ENCODE results near the gene RPL29.

The RPL29 gene

DNA sequence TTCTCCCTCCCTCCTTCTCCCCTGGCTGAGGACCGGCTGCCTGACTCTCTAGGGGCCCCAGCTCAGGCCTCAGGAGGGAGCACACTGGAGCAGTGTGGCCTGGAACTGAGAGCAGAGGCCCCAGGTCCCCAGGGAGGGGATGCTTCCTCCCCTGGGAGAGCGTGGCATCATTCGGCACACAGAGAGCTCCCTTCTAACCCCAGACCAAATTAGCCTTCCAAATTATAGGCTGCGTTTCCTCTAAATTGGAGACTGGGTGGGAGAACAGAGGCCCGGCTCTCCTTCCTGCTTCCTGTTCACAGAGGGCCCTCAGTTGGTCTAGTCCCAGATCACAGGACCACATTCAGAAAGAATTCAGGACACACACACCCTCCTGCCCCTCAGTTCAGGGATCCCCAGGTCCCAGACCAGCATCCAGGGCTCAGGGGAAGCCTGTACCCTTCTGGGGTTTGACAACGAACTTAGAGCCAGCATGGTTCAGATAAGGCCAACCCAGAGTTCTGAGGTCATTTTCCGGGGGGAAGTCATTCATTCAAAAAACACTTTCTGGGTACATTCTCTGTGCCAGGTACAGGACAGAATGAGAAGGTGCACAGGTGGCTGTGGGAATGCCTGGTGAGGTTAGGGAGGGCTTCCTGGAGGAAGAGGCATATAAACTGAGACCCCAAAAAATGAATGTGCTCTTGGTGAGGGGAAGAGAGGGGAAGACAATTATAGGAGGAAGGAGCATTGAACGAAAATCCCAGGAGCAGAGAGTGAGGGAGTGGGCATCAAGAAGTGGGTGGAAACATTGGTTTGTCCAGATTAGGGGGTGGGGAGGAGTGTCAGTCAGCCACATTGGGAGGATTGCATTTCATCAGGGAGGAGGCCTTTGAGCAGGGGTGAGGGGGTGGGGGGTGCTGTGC lies 28.4 kb upstream of the RPL29 start:
- H2AFZ ChIP-seq (ENCODE audit: low read length), result peak overlapping the region; percentile 82
- H4K8ac ChIP-seq (ENCODE audit: low read depth, low read length), result no peak overlapping the region
- H3K79me1 ChIP-seq (ENCODE audit: low read depth, low read length), result peaks cover 2% of the 10 kb centered on the region
- H3K9me3 ChIP-seq (replicated peaks in 1 of 2; ENCODE audit: control insufficient read depth in 2 of 2, insufficient read depth in 1 of 2, low read depth in 1 of 2, low read length in 2 of 2), result no peaks in the 10 kb centered on the region
- H3K27me3 ChIP-seq (ENCODE audit: control insufficient read depth in 3 of 3, insufficient read depth in 3 of 3, low read depth in 1 of 3, low read length in 3 of 3), result peaks cover 0 to 23% (median 0%) of the 10 kb centered on the region in 3 experiments
- peak overlapping the region; percentile 1 for H2BK15ac ChIP-seq (ENCODE audit: low read length)
- H3K4me1 ChIP-seq (ENCODE audit: control insufficient read depth in 2 of 2, insufficient read depth in 1 of 2, low read depth in 1 of 2, low read length in 2 of 2), result peaks cover 30 to 33% of the 10 kb centered on the region in 2 donors
- no peak overlapping the region for H2AK5ac ChIP-seq (ENCODE audit: low read depth, low read length)
- no peak overlapping the region for H3K4ac ChIP-seq (ENCODE audit: low read length)
- H2BK120ac ChIP-seq (ENCODE audit: low read depth, low read length), result peak overlapping the region; percentile 36
- H3K27ac ChIP-seq (replicated peaks; ENCODE audit: low read length), result no peak overlapping the region
- peak overlapping the region; percentile 85 for H3K18ac ChIP-seq (ENCODE audit: low read length)
- no peak overlapping the region for H4K91ac ChIP-seq (ENCODE audit: low read depth, low read length, poor library complexity)
- H2BK5ac ChIP-seq (ENCODE audit: low read length), result peak overlapping the region; percentile 47
- no peak overlapping the region for H3K23ac ChIP-seq (ENCODE audit: low read depth, low read length, poor library complexity)
- H3K36me3 ChIP-seq (replicated peaks in 1 of 2; ENCODE audit: control insufficient read depth in 2 of 2, insufficient read depth in 2 of 2, low read length in 2 of 2), result no peaks in the 10 kb centered on the region
- H3K14ac ChIP-seq (ENCODE audit: low read length), result no peak overlapping the region
- WGBS, 2 donors (ENCODE audit: extremely low coverage in 2 of 2, insufficient read length in 2 of 2, insufficient replicate concordance in 1 of 2), result no CpG with 5 or more reads among the region's 8 CpGs
- H3K9ac ChIP-seq (ENCODE audit: low read depth, low read length, poor library complexity), result no peak overlapping the region
- no peak for DNase-seq (ENCODE audit: low spot score)
- H3K4me3 ChIP-seq (ENCODE audit: low read length in 2 of 2), result no peak overlapping the region
- H2BK12ac ChIP-seq (ENCODE audit: low read length), result peak overlapping the region; percentile 14
- H3K4me2 ChIP-seq (ENCODE audit: insufficient read depth, low read length, poor library complexity, severe bottlenecking), result no peak overlapping the region

DNA sequence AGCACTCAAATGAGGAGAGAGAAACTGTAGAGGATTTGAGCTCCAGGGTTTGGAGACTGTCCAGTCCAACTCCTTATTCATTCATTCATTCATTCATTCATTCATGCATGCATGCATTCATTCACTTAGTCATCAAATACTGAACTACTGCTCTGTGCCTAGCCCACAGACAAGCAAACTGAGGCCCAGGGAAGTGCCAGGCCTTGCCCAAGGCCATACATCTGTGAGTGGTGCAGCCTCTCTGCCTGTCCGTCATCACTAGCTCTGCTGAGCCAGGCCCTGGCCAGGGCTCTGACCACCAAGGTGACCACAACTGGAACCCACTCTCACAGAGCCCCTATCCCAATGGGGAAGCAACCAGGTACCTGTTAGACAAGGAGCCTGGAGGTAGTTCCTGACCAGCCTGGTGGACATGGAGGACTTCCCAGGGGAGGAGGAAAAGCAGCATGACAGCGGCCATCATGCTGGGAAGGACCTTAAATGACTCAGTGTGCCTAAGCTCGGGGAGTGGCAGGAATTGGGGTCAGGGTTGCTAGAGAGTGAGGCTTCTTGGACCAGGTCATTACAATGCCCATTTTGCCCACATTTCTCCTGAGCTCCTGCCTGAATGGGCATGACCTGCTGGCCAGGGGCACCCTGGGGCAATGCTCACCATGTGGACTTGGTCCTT lies 27.5 kb upstream of the RPL29 start:
- peak overlapping the region; percentile 63 for H3K9ac ChIP-seq (ENCODE audit: low read depth, low read length, poor library complexity)
- no peak overlapping the region for H3K4me3 ChIP-seq (ENCODE audit: low read length in 2 of 2)
- peaks cover 2% of the 10 kb centered on the region for H3K79me1 ChIP-seq (ENCODE audit: low read depth, low read length)
- H3K4ac ChIP-seq (ENCODE audit: low read length), result no peak overlapping the region
- H2BK12ac ChIP-seq (ENCODE audit: low read length), result peak overlapping the region; percentile 14
- H3K9me3 ChIP-seq (replicated peaks in 1 of 2; ENCODE audit: control insufficient read depth in 2 of 2, insufficient read depth in 1 of 2, low read depth in 1 of 2, low read length in 2 of 2), result no peaks in the 10 kb centered on the region
- H3K18ac ChIP-seq (ENCODE audit: low read length), result peak overlapping the region; percentile 85
- H2BK5ac ChIP-seq (ENCODE audit: low read length), result peak overlapping the region; percentile 47
- WGBS, 2 donors (ENCODE audit: extremely low coverage in 2 of 2, insufficient read length in 2 of 2, insufficient replicate concordance in 1 of 2), result no CpG with 5 or more reads among the region's 3 CpGs
- no peak overlapping the region for H2BK120ac ChIP-seq (ENCODE audit: low read depth, low read length)
- H3K36me3 ChIP-seq (replicated peaks in 1 of 2; ENCODE audit: control insufficient read depth in 2 of 2, insufficient read depth in 2 of 2, low read length in 2 of 2), result no peaks in the 10 kb centered on the region
- no peak overlapping the region for H2AK5ac ChIP-seq (ENCODE audit: low read depth, low read length)
- H2AFZ ChIP-seq (ENCODE audit: low read length), result peak overlapping the region; percentile 82
- peaks cover 0 to 23% (median 0%) of the 10 kb centered on the region in 3 experiments for H3K27me3 ChIP-seq (ENCODE audit: control insufficient read depth in 3 of 3, insufficient read depth in 3 of 3, low read depth in 1 of 3, low read length in 3 of 3)
- peak overlapping the region; percentile 61 for H3K14ac ChIP-seq (ENCODE audit: low read length)
- no peak for DNase-seq (ENCODE audit: low spot score)
- H3K4me2 ChIP-seq (ENCODE audit: insufficient read depth, low read length, poor library complexity, severe bottlenecking), result no peak overlapping the region
- peak overlapping the region; percentile 1 for H2BK15ac ChIP-seq (ENCODE audit: low read length)
- no peak overlapping the region for H3K23ac ChIP-seq (ENCODE audit: low read depth, low read length, poor library complexity)
- H3K27ac ChIP-seq (replicated peaks; ENCODE audit: low read length), result no peak overlapping the region
- H3K4me1 ChIP-seq (ENCODE audit: control insufficient read depth in 2 of 2, insufficient read depth in 1 of 2, low read depth in 1 of 2, low read length in 2 of 2), result peaks cover 30 to 33% of the 10 kb centered on the region in 2 donors
- no peak overlapping the region for H4K91ac ChIP-seq (ENCODE audit: low read depth, low read length, poor library complexity)
- no peak overlapping the region for H4K8ac ChIP-seq (ENCODE audit: low read depth, low read length)

DNA sequence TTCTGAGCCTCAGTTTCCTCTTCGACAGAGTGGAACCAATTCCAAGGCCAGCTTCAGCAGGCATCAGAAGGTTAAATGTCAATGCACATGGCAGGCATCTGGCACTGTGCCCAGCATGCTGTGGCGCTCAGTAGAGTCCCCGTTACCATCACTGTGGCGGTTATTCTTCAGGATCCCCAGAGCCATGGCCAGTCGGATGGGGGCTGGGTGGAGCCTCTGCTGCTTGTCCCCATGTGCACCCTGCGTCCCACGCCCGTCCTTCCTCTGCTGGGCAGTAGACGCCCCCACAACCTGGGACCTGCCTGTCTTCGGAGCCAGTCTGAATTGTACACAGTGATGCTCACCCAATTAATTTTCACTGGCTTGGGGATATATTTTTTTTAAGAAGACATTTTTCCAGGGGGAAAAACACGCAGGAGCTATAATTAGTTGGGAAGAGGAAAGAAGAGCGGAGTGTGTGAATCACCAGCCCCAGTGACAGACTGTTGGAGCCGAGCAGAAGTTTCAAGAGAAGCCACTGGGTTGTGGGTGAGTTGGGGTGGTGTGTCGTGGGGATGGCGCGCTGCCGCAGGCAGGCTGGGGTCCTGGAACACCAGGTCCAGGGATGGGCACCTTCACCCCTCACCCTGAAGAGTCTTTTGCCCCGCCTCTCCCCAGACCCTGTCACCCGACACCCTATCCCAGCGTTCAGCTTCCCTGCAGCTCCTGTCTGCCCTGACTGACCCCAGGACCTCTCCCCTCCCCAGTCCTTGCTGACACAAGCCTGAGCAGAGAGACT lies 26.8 kb upstream of the RPL29 start:
- Histone ChIP-seq H2BK120ac (ENCODE audit: low read depth, low read length) (no peak overlapping the region), H3K79me1 (ENCODE audit: low read depth, low read length) (peaks cover 2% of the 10 kb centered on the region), H2BK15ac (ENCODE audit: low read length) (peak overlapping the region; percentile 61), H3K27me3 (ENCODE audit: control insufficient read depth in 3 of 3, insufficient read depth in 3 of 3, low read depth in 1 of 3, low read length in 3 of 3) (peaks cover 0 to 23% (median 0%) of the 10 kb centered on the region in 3 experiments), H3K23ac (ENCODE audit: low read depth, low read length, poor library complexity) (no peak overlapping the region), H2BK12ac (ENCODE audit: low read length) (no peak overlapping the region), H2AK5ac (ENCODE audit: low read depth, low read length) (peak overlapping the region; percentile 97), H3K4me1 (ENCODE audit: control insufficient read depth in 2 of 2, insufficient read depth in 1 of 2, low read depth in 1 of 2, low read length in 2 of 2) (peaks cover 30 to 33% of the 10 kb centered on the region in 2 donors), H3K4me2 (ENCODE audit: insufficient read depth, low read length, poor library complexity, severe bottlenecking) (no peak overlapping the region), H3K9ac (ENCODE audit: low read depth, low read length, poor library complexity) (no peak overlapping the region), H3K18ac (ENCODE audit: low read length) (peak overlapping the region; percentile 12), H3K36me3 (replicated peaks in 1 of 2; ENCODE audit: control insufficient read depth in 2 of 2, insufficient read depth in 2 of 2, low read length in 2 of 2) (no peaks in the 10 kb centered on the region), H3K4ac (ENCODE audit: low read length) (no peak overlapping the region), H2AFZ (ENCODE audit: low read length) (no peak overlapping the region), H2BK5ac (ENCODE audit: low read length) (no peak overlapping the region), H4K8ac (ENCODE audit: low read depth, low read length) (no peak overlapping the region), H3K9me3 (replicated peaks in 1 of 2; ENCODE audit: control insufficient read depth in 2 of 2, insufficient read depth in 1 of 2, low read depth in 1 of 2, low read length in 2 of 2) (no peaks in the 10 kb centered on the region), H3K4me3 (ENCODE audit: low read length in 2 of 2) (no peak overlapping the region), H3K14ac (ENCODE audit: low read length) (peak overlapping the region; percentile 9), H3K27ac (replicated peaks; ENCODE audit: low read length) (no peak overlapping the region), H4K91ac (ENCODE audit: low read depth, low read length, poor library complexity) (no peak overlapping the region)
- WGBS, 2 donors (ENCODE audit: extremely low coverage in 2 of 2, insufficient read length in 2 of 2, insufficient replicate concordance in 1 of 2), result no CpG with 5 or more reads among the region's 20 CpGs
- DNase-seq (ENCODE audit: low spot score), result no peak
